Esophagus muscularis mucosa (tissue), 4 donors: Measurements from ENCODE around the gene CYP27A1. TPM values are rescaled to one million over a fixed set of nuclear protein-coding genes. Genes with fewer than 3 reads are reported as not detected.
A peak's percentile ranks its signal among the peaks of the same experiment; 100 is the strongest.

Experiments
- DNase-seq: peaks from one replicate; pipeline ENCODE4 v3.0.0-alpha.2; 2017; ENCODE audit errors: extremely low spot score
- H3K27ac ChIP-seq, 4 donors: fragments of 200-600 bp; sonication (generic); replicated peaks in 1 of 4; 1 replicate in 3 of 4; 2 replicates in 1 of 4; pipeline ENCODE4 v1.5.1; 2016 to 2019; ENCODE audit warnings: mild to moderate bottlenecking in 1 of 4
- H3K27me3 ChIP-seq, 4 donors: fragments of 200-600 bp; sonication (generic); one replicate each; pipeline versions ENCODE4 v1.5.1 to v1.6.0; 2016 to 2019
- H3K36me3 ChIP-seq, 4 donors: fragments of 200-600 bp; sonication (generic); one replicate each; pipeline ENCODE4 v1.5.1; 2016 to 2019
- H3K4me1 ChIP-seq, 4 donors: fragments of 200-600 bp; sonication (generic); one replicate each; pipeline ENCODE4 v1.5.1; 2016 to 2019
- H3K4me3 ChIP-seq, 4 donors: fragments of 200-600 bp; sonication (generic); 1 replicate in 2 of 4; 2 replicates in 2 of 4; pipeline ENCODE4 v1.5.1; 2016 to 2019; ENCODE audit warnings: mild to moderate bottlenecking in 4 of 4, moderate library complexity in 1 of 4
- H3K9me3 ChIP-seq, 4 donors: fragments of 200-600 bp; sonication (generic); 1 replicate in 3 of 4; 2 replicates in 1 of 4; pipeline ENCODE4 v1.5.1; 2016 to 2019
- CTCF ChIP-seq, 3 experiments: fragments of 200-600 bp in 2 of 3; fragments of 450-650 bp in 1 of 3; sonication (generic) in 2 of 3; IDR thresholded peaks; one replicate each; pipeline ENCODE4 v1.5.1; 2017 to 2019; ENCODE audit warnings: antibody characterized with exemption in 3 of 3, mild to moderate bottlenecking in 2 of 3, moderate library complexity in 1 of 3
- EP300 ChIP-seq: sonication (generic); formaldehyde crosslinking; IDR thresholded peaks from one replicate; pipeline ENCODE4 v1.6.1; 2017; ENCODE audit warnings: antibody characterized with exemption
- POLR2A ChIP-seq: fragments of 450-650 bp; IDR thresholded peaks from one replicate; pipeline ENCODE4 v1.6.1; 2017; ENCODE audit warnings: antibody characterized with exemption, moderate library complexity, mild to moderate bottlenecking, low read depth
- POLR2AphosphoS5 ChIP-seq, 2 donors: sonication (generic); formaldehyde crosslinking; IDR thresholded peaks; one replicate each; pipeline ENCODE4 v1.6.1; 2017; ENCODE audit warnings: antibody characterized with exemption in 2 of 2
- WGBS: methylation state at CpG from one replicate; pipeline ENCODE4 v1.1.5; 2018; 5-methylcytosine and 5-hydroxymethylcytosine counted together
- intact Hi-C: fragments of 100-400 bp; cut with DNase I; formaldehyde crosslinking; loops from one replicate; pipeline ENCODE4 v1.15.1; 2023
- total RNA-seq, 4 donors: library from RNA; depleted of rRNA; stranded (reverse); fragments of >200 nt; gene quantifications; one replicate each; pipeline versions ENCODE4 v1.1.0 to v1.2.1, GENCODE V29; 2016

CYP27A1 gene
- total RNA-seq: 10 to 100 TPM; 20.7 to 26.3 (median 23.6) TPM

- Histone ChIP-seq H3K27ac (peak within 1 kb of the TSS; percentile 82 to 89 (median 86)), H3K4me1 (peaks cover 6 to 45% (median 29%) of the 10 kb centered on the region in 4 donors), H3K9me3 (no peaks in the 10 kb centered on the region), H3K4me3 (peak within 1 kb of the TSS; percentile 66 to 90 (median 72)), H3K27me3 (peaks cover 0 to 4% (median 0%) of the 10 kb centered on the region in 4 donors), H3K36me3 (no peaks in the 10 kb centered on the region)
- peak; percentile 14 to 57 for TF ChIP-seq POLR2AphosphoS5 (IDR thresholded peaks at IDR 0.05)
- TF ChIP-seq POLR2A: no peak
- TF ChIP-seq EP300: no peak
- DNase-seq: no peak
- 9% methylated on average over 30 of the region's 76 CpGs for WGBS
- intact Hi-C loops: no loop called here
Observed at GRCh38 chr2:218781691-218782527, at the start of gene CYP27A1. CYP27A1 (plus strand) TSS chr2:218782147; CDS start chr2:218782183, 36 bp downstream.

GRCh38 chr2:218732761-218733158 is 49.2 kb upstream of the CYP27A1 start:
- TF ChIP-seq CTCF (IDR thresholded peaks at IDR 0.05): no peak
- no peak for TF ChIP-seq POLR2A
- TF ChIP-seq POLR2AphosphoS5 (IDR thresholded peaks at IDR 0.05): no peak
- Histone ChIP-seq H3K9me3 (no peaks in the 10 kb centered on the region), H3K4me3 (no peak overlapping the region), H3K27ac (peak overlapping the region in 3 of 4 donors; percentile 36 to 66 (median 58)), H3K27me3 (no peaks in the 10 kb centered on the region), H3K36me3 (peaks cover 3 to 7% (median 7%) of the 10 kb centered on the region in 4 donors), H3K4me1 (peaks cover 13 to 38% (median 26%) of the 10 kb centered on the region in 4 donors)
- intact Hi-C loops: no loop called here
- no peak for DNase-seq
- 67% methylated on average over 2 of the region's 2 CpGs for WGBS

GRCh38 chr2:218733171-218734021 is 48.6 kb upstream of the CYP27A1 start:
- Histone ChIP-seq H3K36me3 (peaks cover 9 to 14% (median 12%) of the 10 kb centered on the region in 4 donors), H3K4me3 (no peak overlapping the region), H3K27me3 (no peaks in the 10 kb centered on the region), H3K9me3 (no peaks in the 10 kb centered on the region), H3K4me1 (peaks cover 13 to 38% (median 26%) of the 10 kb centered on the region in 4 donors), H3K27ac (peak overlapping the region in 3 of 4 donors; percentile 13 to 66 (median 36))
- no peak for DNase-seq
- 81% methylated on average over 6 of the region's 6 CpGs for WGBS
- TF ChIP-seq POLR2A (no peak), POLR2AphosphoS5 (IDR thresholded peaks at IDR 0.05) (peak; percentile 26 to 31)
- intact Hi-C loops: no loop called here

DNA sequence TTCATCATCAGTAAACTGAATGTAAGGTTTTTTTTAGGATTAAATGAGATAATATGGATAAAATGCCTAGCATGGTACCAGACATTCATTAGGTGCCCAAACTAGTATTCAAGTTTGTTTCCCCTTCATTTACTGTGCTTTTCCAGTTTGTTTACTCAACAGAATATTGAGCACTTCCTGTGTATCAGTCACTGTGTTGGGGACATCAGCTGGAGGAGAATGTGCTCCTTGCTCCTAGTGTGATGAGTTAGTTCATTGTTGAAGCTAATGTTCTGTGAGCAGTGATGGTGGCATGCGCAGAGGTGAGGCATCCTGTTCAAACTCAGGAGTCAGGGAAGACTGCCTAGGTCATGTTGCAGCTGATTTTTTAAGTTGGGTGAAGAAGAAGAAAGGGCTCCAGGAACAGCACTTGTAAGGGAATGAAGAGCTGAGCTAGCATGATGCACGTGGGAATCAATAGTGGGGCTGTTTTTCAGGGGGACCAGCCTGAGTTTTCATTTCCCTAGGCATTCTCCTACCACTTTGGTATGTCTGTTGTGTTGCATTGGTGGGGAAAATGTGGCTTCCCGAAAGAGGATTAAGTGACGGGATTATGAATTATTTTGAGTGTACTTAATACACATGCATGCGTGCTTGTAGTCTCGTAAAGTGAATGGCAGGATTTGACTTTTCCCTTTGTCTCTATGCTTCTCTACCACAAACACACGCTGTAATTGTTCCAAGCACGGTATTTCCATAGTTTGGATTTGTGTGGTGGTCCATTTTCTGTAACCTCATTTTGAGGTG is 47.6 kb upstream of the CYP27A1 start:
- Histone ChIP-seq H3K4me3 (no peak overlapping the region), H3K27ac (peak overlapping the region in 1 of 4 donors; percentile 2), H3K4me1 (peaks cover 13 to 38% (median 26%) of the 10 kb centered on the region in 4 donors), H3K36me3 (peaks cover 15 to 21% (median 20%) of the 10 kb centered on the region in 4 donors), H3K9me3 (no peaks in the 10 kb centered on the region), H3K27me3 (no peaks in the 10 kb centered on the region)
- no peak for TF ChIP-seq CTCF (IDR thresholded peaks at IDR 0.05)
- no peak for TF ChIP-seq POLR2AphosphoS5 (IDR thresholded peaks at IDR 0.05)
- no peak for TF ChIP-seq POLR2A
- no peak for TF ChIP-seq EP300
- intact Hi-C loops: no loop called here
- DNase-seq: no peak
- 98% methylated on average over 8 of the region's 8 CpGs for WGBS

GRCh38 chr2:218736531-218736930 is 45.4 kb upstream of the CYP27A1 start:
- 76% methylated on average over 2 of the region's 2 CpGs for WGBS
- peaks cover 10 to 28% (median 21%) of the 10 kb centered on the region in 4 donors for H3K4me1 ChIP-seq

More at GRCh38 chr2:218736531-218736930, 45.4 kb upstream of the CYP27A1 start:
- DNase-seq: no peak
- H3K27ac ChIP-seq: no peak overlapping the region
- H3K27me3 ChIP-seq: no peaks in the 10 kb centered on the region
- TF ChIP-seq POLR2AphosphoS5 (IDR thresholded peaks at IDR 0.05): no peak
- TF ChIP-seq EP300: no peak
- no peak for TF ChIP-seq POLR2A
- no peak for TF ChIP-seq CTCF (IDR thresholded peaks at IDR 0.05)
- H3K36me3 ChIP-seq: peaks cover 27 to 42% (median 39%) of the 10 kb centered on the region in 4 donors
- no peak overlapping the region for H3K4me3 ChIP-seq
- intact Hi-C loops: no loop called here
- no peaks in the 10 kb centered on the region for H3K9me3 ChIP-seq
